Activated B cell treated with CpG ODN at 0.5 μM for 24 hours (primary cell): Measurements from ENCODE around the gene PCDH20. TPM values are rescaled to one million over a fixed set of nuclear protein-coding genes. Genes with fewer than 3 reads are reported as not detected.

Source experiments
- ATAC-seq: fragments of 200-7000 bp; cut with Tn5 transposase; one replicate; pipeline ENCODE4 v1.10.0; 2021; ENCODE audit warnings: low read depth, mild to moderate bottlenecking, moderate library complexity
- CTCF ChIA-PET: fragments of 350-600 bp; sonication (Branson Sonifier 250); formaldehyde crosslinking; loops from one replicate; lab custom pipeline; 2021; ENCODE audit warnings: antibody characterized with exemption; lab: Charles Lee
- POLR2A ChIA-PET: fragments of 350-600 bp; sonication (Branson Sonifier 250); formaldehyde crosslinking; loops from one replicate; lab custom pipeline; 2021; ENCODE audit warnings: antibody characterized with exemption; lab: Charles Lee
- DNase-seq: peaks from one replicate; pipeline ENCODE4 v3.0.0; 2022
- H3K27ac Mint-ChIP-seq: one replicate; pipeline ENCODE4 v1.8.0; 2020; ENCODE audit warnings: mixed read lengths
- H3K27me3 Mint-ChIP-seq: one replicate; pipeline ENCODE4 v1.8.0; 2021; ENCODE audit warnings: mixed read lengths
- H3K36me3 Mint-ChIP-seq: one replicate; pipeline ENCODE4 v1.8.0; 2021; ENCODE audit warnings: low read depth, mixed read lengths
- H3K4me1 Mint-ChIP-seq: one replicate; pipeline ENCODE4 v1.8.0; 2021; ENCODE audit warnings: mixed read lengths
- H3K4me3 Mint-ChIP-seq: one replicate; pipeline ENCODE4 v1.8.0; 2020; ENCODE audit warnings: mild to moderate bottlenecking, mixed read lengths
- H3K9me3 Mint-ChIP-seq: one replicate; pipeline ENCODE4 v1.8.0; 2020; ENCODE audit warnings: mixed read lengths
- CTCF ChIP-seq: fragments of 200-600 bp; IDR thresholded peaks from one replicate; pipeline ENCODE4 v1.8.0; 2022; ENCODE audit warnings: antibody characterized with exemption, mild to moderate bottlenecking
- intact Hi-C: fragments of 100-400 bp; cut with micrococcal nuclease; formaldehyde crosslinking; loops from one replicate; pipeline ENCODE4 v1.15.1; 2024
- total RNA-seq: library from RNA; stranded (reverse); gene quantifications from 2 replicates; pipeline ENCODE4 v1.2.3, GENCODE V29; 2022

PCDH20 gene
- total RNA-seq, 1 donor from 2014 or later, result not detected

GRCh38 chr13:61410669-61411297 is 4.9 kb downstream of the PCDH20 start:
- H3K4me3 Mint-ChIP-seq, result no peak overlapping the region
- no peaks in the 10 kb centered on the region for H3K36me3 Mint-ChIP-seq
- H3K4me1 Mint-ChIP-seq, result no peaks in the 10 kb centered on the region
- H3K27ac Mint-ChIP-seq, result no peak overlapping the region
- H3K9me3 Mint-ChIP-seq, result peaks cover 3% of the 10 kb centered on the region
- no peak for ATAC-seq
- POLR2A ChIA-PET, result no interaction called here
- CTCF ChIA-PET, result no interaction called here
- no peak for TF ChIP-seq CTCF
- no peak for DNase-seq
- intact Hi-C loops, result no loop called here
- peaks cover 16% of the 10 kb centered on the region for H3K27me3 Mint-ChIP-seq

GRCh38 chr13:61410266-61410665 is 5.4 kb downstream of the PCDH20 start:
- POLR2A ChIA-PET, result no interaction called here
- Mint-ChIP-seq H3K27me3 (peaks cover 11% of the 10 kb centered on the region), H3K4me1 (no peaks in the 10 kb centered on the region), H3K36me3 (no peaks in the 10 kb centered on the region), H3K9me3 (peaks cover 3% of the 10 kb centered on the region), H3K27ac (no peak overlapping the region), H3K4me3 (no peak overlapping the region)
- CTCF ChIA-PET, result no interaction called here
- DNase-seq (no peak), ATAC-seq (no peak)
- intact Hi-C loops, result no loop called here
- no peak for TF ChIP-seq CTCF

GRCh38 chr13:61408571-61408970 is 7.1 kb downstream of the PCDH20 start:
- peaks cover 3% of the 10 kb centered on the region for H3K9me3 Mint-ChIP-seq
- no peaks in the 10 kb centered on the region for H3K4me1 Mint-ChIP-seq
- DNase-seq (no peak), ATAC-seq (no peak)
- H3K27ac Mint-ChIP-seq, result no peak overlapping the region
- intact Hi-C loops, result no loop called here
- H3K27me3 Mint-ChIP-seq, result peaks cover 5% of the 10 kb centered on the region
- no peaks in the 10 kb centered on the region for H3K36me3 Mint-ChIP-seq
- H3K4me3 Mint-ChIP-seq, result no peak overlapping the region
- TF ChIP-seq CTCF, result no peak
- POLR2A ChIA-PET, result no interaction called here
- CTCF ChIA-PET, result no interaction called here

- intact Hi-C loops, result no loop called here
- Mint-ChIP-seq H3K27me3 (no peaks in the 10 kb centered on the region), H3K36me3 (no peaks in the 10 kb centered on the region), H3K4me3 (no peak overlapping the region), H3K9me3 (peaks cover 3% of the 10 kb centered on the region), H3K4me1 (no peaks in the 10 kb centered on the region), H3K27ac (no peak overlapping the region)
- TF ChIP-seq CTCF, result no peak
- ChIA-PET CTCF (no interaction called here), POLR2A (no interaction called here)
- no peak for ATAC-seq
- DNase-seq, result no peak
These were observed 9.4 kb downstream of the PCDH20 start for GRCh38 chr13:61406275-61406674.

GRCh38 chr13:61396121-61396520 is 19.5 kb downstream of the PCDH20 start:
- Mint-ChIP-seq H3K36me3 (no peaks in the 10 kb centered on the region), H3K27ac (no peak overlapping the region), H3K27me3 (no peaks in the 10 kb centered on the region), H3K4me1 (no peaks in the 10 kb centered on the region), H3K4me3 (no peak overlapping the region), H3K9me3 (peaks cover 10% of the 10 kb centered on the region)
- CTCF ChIA-PET, result no interaction called here
- no peak for DNase-seq
- no peak for TF ChIP-seq CTCF
- POLR2A ChIA-PET, result no interaction called here
- intact Hi-C loops, result no loop called here
- no peak for ATAC-seq
